GM21390 (cell line): ENCODE measurements around the gene GALNT14.

ENCODE experiments used
- ATAC-seq: cut with Tn5 transposase; IDR thresholded peaks from one replicate; pipeline ENCODE4 v1.9.1; 2021; ENCODE audit not compliant: unreplicated experiment

Gene GALNT14

GRCh38 chr2:31089645-31090044, 48.6 kb downstream of the GALNT14 start:
- ATAC-seq = no peak

GRCh38 chr2:31088504-31089195, 49.6 kb downstream of the GALNT14 start:
- ATAC-seq = no peak

- no peak for ATAC-seq
Observed at GRCh38 chr2:31087491-31087890, 50.7 kb downstream of the GALNT14 start.

- no peak for ATAC-seq
Observed at GRCh38 chr2:31086590-31086989, 51.6 kb downstream of the GALNT14 start.

- no peak for ATAC-seq
Observed at GRCh38 chr2:31083234-31083993, 54.8 kb downstream of the GALNT14 start.

- ATAC-seq = no peak
Observed at GRCh38 chr2:31082002-31082401, 56.2 kb downstream of the GALNT14 start.

GRCh38 chr2:31081492-31081891, 56.7 kb downstream of the GALNT14 start:
- ATAC-seq = no peak

- no peak for ATAC-seq
Observed at GRCh38 chr2:31080361-31080760, 57.9 kb downstream of the GALNT14 start.

- ATAC-seq = no peak
Observed at GRCh38 chr2:31079665-31080064, 58.6 kb downstream of the GALNT14 start.

GRCh38 chr2:31078579-31079105, 59.6 kb downstream of the GALNT14 start:
- no peak for ATAC-seq

GRCh38 chr2:31078011-31078410, 60.2 kb downstream of the GALNT14 start:
- no peak for ATAC-seq

GRCh38 chr2:31075941-31076590, 62.2 kb downstream of the GALNT14 start:
- ATAC-seq = no peak

GRCh38 chr2:31075431-31075830, 62.8 kb downstream of the GALNT14 start:
- ATAC-seq = no peak

GRCh38 chr2:31071741-31072140, 66.5 kb downstream of the GALNT14 start:
- no peak for ATAC-seq

- ATAC-seq = no peak
Observed at GRCh38 chr2:31070339-31071125, 67.7 kb downstream of the GALNT14 start.

- no peak for ATAC-seq
Observed at GRCh38 chr2:31069643-31070325, 68.5 kb downstream of the GALNT14 start.

GRCh38 chr2:31067259-31067658, 71.0 kb downstream of the GALNT14 start:
- no peak for ATAC-seq

- no peak for ATAC-seq
Observed at GRCh38 chr2:31066551-31066950, 71.7 kb downstream of the GALNT14 start.

- ATAC-seq = no peak
Observed at GRCh38 chr2:31066086-31066485, 72.2 kb downstream of the GALNT14 start.

- no peak for ATAC-seq
Observed at GRCh38 chr2:31065356-31065755, 72.9 kb downstream of the GALNT14 start.
